RWPE1 (cell line): ENCODE data around the gene NAV3.

Experiments used
- CTCF ChIA-PET: fragments of 350-600 bp; sonication (Branson Sonifier 250); formaldehyde crosslinking; extraction: SDS; loops from one replicate; lab custom pipeline; 2021; lab: Yijun Ruan, JAX
- POLR2A ChIA-PET: fragments of 400-600 bp; formaldehyde crosslinking; extraction: SDS; loops from one replicate; lab custom pipeline; 2020; ENCODE audit warnings: antibody characterized with exemption; ENCODE audit not compliant: low non-redundant PET; lab: Yijun Ruan, JAX
- DNase-seq: peaks from one replicate; pipeline ENCODE4 v3.0.0; 2012; ENCODE audit warnings: low spot score
- H3K27ac ChIP-seq: fragments of 450-650 bp; 2 replicates; pipeline ENCODE4 v1.5.1; 2017
- TF ChIP-seq, protein P1 (sequence below): fragments of 450-650 bp; conservative IDR thresholded peaks from 2 replicates; pipeline ENCODE4 v1.5.1; 2017; ENCODE audit warnings: low read depth, mild to moderate bottlenecking

Gene NAV3

DNA sequence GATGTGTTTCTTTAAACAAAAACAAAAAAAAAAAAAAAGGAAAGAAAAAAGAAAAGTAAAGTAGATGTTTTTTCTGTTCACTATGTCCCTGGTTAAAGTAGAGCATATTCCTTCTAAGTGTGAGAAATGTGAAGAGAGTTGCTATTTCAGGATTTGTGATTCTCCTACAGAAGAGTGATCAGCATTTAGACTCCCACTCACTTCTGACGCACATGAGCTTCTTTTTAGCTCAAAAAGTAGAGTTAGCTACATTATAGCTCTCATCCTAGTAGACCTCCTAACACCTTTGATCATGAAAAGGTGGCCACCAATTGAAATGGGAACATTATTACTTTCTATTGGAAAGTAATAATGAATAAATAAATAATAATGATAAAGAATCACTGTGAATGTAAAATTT is 368.2 kb downstream of the NAV3 start:
- ChIA-PET POLR2A (no interaction called here), CTCF (interaction anchor here (1.0 kb wide), 1 partner anchor 236 kb away, joined by 9 read pairs; no protein-coding TSS in a partner anchor)
- TF ChIP-seq, protein P1, sequence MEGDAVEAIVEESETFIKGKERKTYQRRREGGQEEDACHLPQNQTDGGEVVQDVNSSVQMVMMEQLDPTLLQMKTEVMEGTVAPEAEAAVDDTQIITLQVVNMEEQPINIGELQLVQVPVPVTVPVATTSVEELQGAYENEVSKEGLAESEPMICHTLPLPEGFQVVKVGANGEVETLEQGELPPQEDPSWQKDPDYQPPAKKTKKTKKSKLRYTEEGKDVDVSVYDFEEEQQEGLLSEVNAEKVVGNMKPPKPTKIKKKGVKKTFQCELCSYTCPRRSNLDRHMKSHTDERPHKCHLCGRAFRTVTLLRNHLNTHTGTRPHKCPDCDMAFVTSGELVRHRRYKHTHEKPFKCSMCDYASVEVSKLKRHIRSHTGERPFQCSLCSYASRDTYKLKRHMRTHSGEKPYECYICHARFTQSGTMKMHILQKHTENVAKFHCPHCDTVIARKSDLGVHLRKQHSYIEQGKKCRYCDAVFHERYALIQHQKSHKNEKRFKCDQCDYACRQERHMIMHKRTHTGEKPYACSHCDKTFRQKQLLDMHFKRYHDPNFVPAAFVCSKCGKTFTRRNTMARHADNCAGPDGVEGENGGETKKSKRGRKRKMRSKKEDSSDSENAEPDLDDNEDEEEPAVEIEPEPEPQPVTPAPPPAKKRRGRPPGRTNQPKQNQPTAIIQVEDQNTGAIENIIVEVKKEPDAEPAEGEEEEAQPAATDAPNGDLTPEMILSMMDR: no peak
- no peak for DNase-seq
- H3K27ac ChIP-seq: no peak overlapping the region

DNA sequence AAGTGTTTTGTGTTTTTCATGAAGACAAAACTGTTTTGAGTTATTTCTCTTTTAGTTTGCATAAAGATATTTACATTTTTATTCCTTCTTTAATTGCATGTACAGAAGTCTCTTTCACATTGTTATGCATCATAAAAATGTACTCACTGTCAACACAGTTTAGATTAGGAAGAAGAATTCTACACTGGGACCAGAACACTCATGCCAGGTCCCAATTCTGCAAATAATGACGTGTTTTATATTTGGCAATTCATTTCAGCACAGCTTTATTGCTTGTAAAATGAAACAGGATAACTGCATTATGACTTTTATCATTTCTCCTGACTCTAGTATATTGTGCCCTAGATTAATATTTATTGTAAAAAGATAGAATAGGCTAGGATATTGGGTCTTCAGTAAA is 369.2 kb downstream of the NAV3 start:
- CTCF ChIA-PET: interaction anchor here (0.7 to 0.8 kb wide), 2 partner anchors 13 to 102 kb away, joined by 3 read pairs; no protein-coding TSS in a partner anchor
- POLR2A ChIA-PET: no interaction called here

DNA sequence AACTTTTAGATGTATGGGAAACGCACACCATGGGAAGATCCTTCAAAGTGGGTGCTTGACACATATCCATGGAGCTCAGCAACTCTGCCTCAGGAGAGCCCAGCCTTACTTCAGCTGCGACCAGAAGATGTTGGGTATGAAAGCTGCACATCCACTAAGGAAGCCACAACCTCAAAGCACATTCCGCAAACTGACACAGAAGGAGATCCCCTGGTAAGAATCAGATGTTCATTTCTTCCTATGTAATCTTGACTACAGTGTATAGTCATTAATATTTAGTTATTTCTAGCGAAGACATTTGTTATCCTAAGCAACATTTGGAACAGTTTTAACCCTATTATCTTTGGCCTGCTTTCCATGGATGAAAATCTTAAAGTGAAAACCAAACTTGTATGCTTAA is 374.2 kb downstream of the NAV3 start:
- CTCF ChIA-PET: no interaction called here
- H3K27ac ChIP-seq: no peak overlapping the region
- POLR2A ChIA-PET: no interaction called here
- no peak for DNase-seq
- TF ChIP-seq, protein P1: no peak

More for the DNA sequence above, 369.2 kb downstream of the NAV3 start:
- no peak for DNase-seq
- TF ChIP-seq, protein P1: no peak
- H3K27ac ChIP-seq: no peak overlapping the region

DNA sequence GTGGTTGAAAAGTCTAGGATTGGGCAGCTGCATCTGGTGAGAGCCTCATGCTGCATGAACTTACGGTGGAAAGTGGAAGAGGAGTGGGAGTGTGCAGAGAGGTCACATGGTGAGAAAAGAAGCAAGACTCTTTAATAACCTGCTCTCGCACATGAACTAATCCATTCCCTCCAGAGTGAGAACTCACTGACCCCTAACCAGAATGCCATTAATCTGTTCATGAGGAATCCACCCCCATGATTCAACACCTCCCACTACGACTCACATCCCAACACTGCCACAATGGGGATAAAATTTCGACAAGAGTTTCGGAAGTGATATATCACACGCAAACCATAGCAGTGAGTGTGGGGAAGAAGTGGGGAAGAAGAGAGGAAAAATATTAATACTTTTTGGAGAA is 377.4 kb downstream of the NAV3 start:
- CTCF ChIA-PET: no interaction called here
- no peak for DNase-seq
- POLR2A ChIA-PET: no interaction called here
- TF ChIP-seq, protein P1: no peak
- H3K27ac ChIP-seq: no peak overlapping the region

DNA sequence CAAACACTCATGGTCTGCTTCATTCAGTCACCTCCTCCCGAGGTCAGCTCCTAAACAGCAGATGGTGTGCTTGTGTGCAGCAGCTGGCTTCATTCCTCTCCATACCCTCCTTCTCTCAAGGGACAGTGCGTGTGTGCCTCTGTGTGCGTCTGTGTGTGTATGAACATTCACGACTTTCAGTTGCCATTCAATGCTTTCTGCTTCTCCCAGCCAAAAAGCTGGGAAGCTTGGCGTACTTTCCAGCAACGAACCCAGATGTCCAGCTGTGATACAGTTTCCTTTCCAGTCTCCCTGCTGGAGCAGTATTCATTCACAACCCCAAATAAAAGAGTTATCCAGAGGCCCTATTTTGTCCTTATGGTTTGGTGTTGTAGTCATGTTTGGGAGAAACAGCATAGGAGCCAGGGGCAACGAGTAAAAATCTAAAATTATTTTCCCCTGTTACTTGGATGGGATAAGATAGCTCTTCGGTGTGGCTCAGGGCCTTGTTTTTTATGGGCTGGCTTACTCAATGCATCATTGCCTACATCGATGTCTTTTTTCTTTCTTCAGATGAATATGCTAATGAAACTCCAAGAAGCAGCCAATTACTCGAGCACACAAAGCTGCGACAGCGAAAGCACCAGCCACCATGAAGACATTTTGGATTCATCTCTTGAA is 379.3 kb downstream of the NAV3 start:
- TF ChIP-seq, protein P1: no peak
- no peak overlapping the region for H3K27ac ChIP-seq
- DNase-seq: no peak
- ChIA-PET POLR2A (no interaction called here), CTCF (interaction anchor here (0.6 kb wide), 1 partner anchor 642 kb away, joined by 3 read pairs; no protein-coding TSS in a partner anchor)

DNA sequence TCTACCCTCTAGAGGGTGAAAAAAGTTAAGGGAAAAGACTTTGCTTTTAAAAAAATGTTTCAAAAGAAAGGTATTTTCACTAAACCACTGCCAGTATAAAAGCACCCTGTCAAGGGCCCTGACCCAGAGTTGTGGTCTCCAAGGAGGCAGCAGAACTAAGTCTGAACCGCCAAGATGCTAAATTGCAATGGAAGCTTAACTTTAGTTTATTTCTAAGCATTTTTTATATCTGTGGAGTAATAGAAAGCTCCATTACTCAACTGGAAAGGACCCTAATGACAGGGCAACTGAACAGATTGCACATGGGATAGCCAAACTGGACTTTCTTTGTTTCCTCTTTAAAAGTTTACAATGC is 379.8 kb downstream of the NAV3 start:
- TF ChIP-seq, protein P1: no peak
- DNase-seq: no peak
- POLR2A ChIA-PET: no interaction called here
- H3K27ac ChIP-seq: no peak overlapping the region
- CTCF ChIA-PET: no interaction called here
